ENCODE data around the gene PGAP6.
"Not testable (repeated sequence)": the region's sequence is repeated elsewhere in the genome, so short reads cannot be mapped to it uniquely, and the experiment has no call there.

Gene PGAP6

GRCh38 chr16:425082-425718, 43.4 kb upstream of the PGAP6 start, which contains the start of gene RAB11FIP3:
Gene RAB11FIP3, plus strand, starts transcription at chr16:425649. Its CDS starts 358 bp downstream, at chr16:426007.
- peak; percentile 99 for DNase-seq (ENCODE audit: low spot score)
- peak; percentile 1 for TF ChIP-seq CTCF (IDR thresholded peaks at IDR 0.05; ENCODE audit: extremely low read depth, missing control alignments)

- no peak for TF ChIP-seq CTCF (IDR thresholded peaks at IDR 0.05; ENCODE audit: extremely low read depth, missing control alignments)
- DNase-seq (ENCODE audit: low spot score), result no peak
Observed at GRCh38 chr16:424623-425081, 42.9 kb upstream of the PGAP6 start.

- no peak for TF ChIP-seq CTCF (IDR thresholded peaks at IDR 0.05; ENCODE audit: extremely low read depth, missing control alignments)
- DNase-seq (ENCODE audit: low spot score), result no peak
Observed at GRCh38 chr16:424033-424622, 42.4 kb upstream of the PGAP6 start.

GRCh38 chr16:422179-422578, 40.4 kb upstream of the PGAP6 start:
- DNase-seq (ENCODE audit: low spot score), result not testable (repeated sequence)

GRCh38 chr16:415170-415498, 33.4 kb upstream of the PGAP6 start:
- not testable (repeated sequence) for DNase-seq (ENCODE audit: low spot score)

- TF ChIP-seq CTCF (IDR thresholded peaks at IDR 0.05; ENCODE audit: extremely low read depth, missing control alignments), result no peak
- no peak for DNase-seq (ENCODE audit: low spot score)
Observed at GRCh38 chr16:414395-415169, 32.8 kb upstream of the PGAP6 start.

- no peak for TF ChIP-seq CTCF (IDR thresholded peaks at IDR 0.05; ENCODE audit: extremely low read depth, missing control alignments)
Observed at GRCh38 chr16:411576-412265, 29.9 kb upstream of the PGAP6 start.

More at GRCh38 chr16:411576-412265, 29.9 kb upstream of the PGAP6 start:
- peak; percentile 11 for DNase-seq (ENCODE audit: low spot score)

All from GM20000 (cell line).